IPS-20b (cell line): ENCODE measurements around the gene NMNAT3.

Experiments
- H3K27ac ChIP-seq: one replicate; pipeline ENCODE4 v1.5.1; 2013; ENCODE audit warnings: low read length
- H3K27me3 ChIP-seq: 2 replicates; pipeline ENCODE4 v1.6.1; 2013; ENCODE audit warnings: mild to moderate bottlenecking, low read length, inconsistent platforms; ENCODE audit not compliant: insufficient read depth
- H3K36me3 ChIP-seq: 2 replicates; pipeline ENCODE4 v1.6.1; 2013; ENCODE audit warnings: low read depth, mild to moderate bottlenecking, inconsistent platforms, low read length, moderate library complexity; ENCODE audit not compliant: insufficient read depth
- H3K4me1 ChIP-seq: 2 replicates; pipeline ENCODE4 v1.6.1; 2013; ENCODE audit warnings: mild to moderate bottlenecking, control low read depth, inconsistent platforms, low read length, moderate library complexity; ENCODE audit not compliant: insufficient read depth
- H3K4me3 ChIP-seq: 2 replicates; pipeline ENCODE4 v1.5.1; 2013; ENCODE audit warnings: mild to moderate bottlenecking, low read length, inconsistent platforms
- H3K9ac ChIP-seq: 2 replicates; pipeline ENCODE4 v1.6.1; 2013; ENCODE audit warnings: low read depth, mild to moderate bottlenecking, inconsistent platforms, low read length, moderate library complexity
- H3K9me3 ChIP-seq: 2 replicates; pipeline ENCODE4 v1.6.1; 2013; ENCODE audit warnings: mild to moderate bottlenecking, low read depth, low read length, inconsistent platforms; ENCODE audit not compliant: insufficient read depth

The NMNAT3 gene

GRCh38 chr3:139524841-139525636 lies 152.7 kb downstream of the NMNAT3 start:
- peaks cover 20% of the 10 kb centered on the region; the same call in 1 of the 2 replicates for H3K27me3 ChIP-seq

GRCh38 chr3:139523718-139524117 lies 154.1 kb downstream of the NMNAT3 start:
- Histone ChIP-seq H3K4me3 (no peak overlapping the region; the same call in 1 of the 2 replicates), H3K27ac (no peak overlapping the region), H3K36me3 (0 out of 2 replicates have a peak, but pooled peaks cover 3% of the 10 kb centered on the region), H3K9me3 (no peaks in the 10 kb centered on the region), H3K27me3 (peaks cover 20% of the 10 kb centered on the region; the same call in 1 of the 2 replicates), H3K4me1 (peaks cover 13% of the 10 kb centered on the region), H3K9ac (no peak overlapping the region)

More at GRCh38 chr3:139524841-139525636, 152.7 kb downstream of the NMNAT3 start:
- Histone ChIP-seq H3K27ac (no peak overlapping the region), H3K4me3 (no peak overlapping the region), H3K9ac (no peak overlapping the region), H3K9me3 (no peaks in the 10 kb centered on the region), H3K36me3 (0 out of 2 replicates have a peak, but pooled peaks cover 3% of the 10 kb centered on the region), H3K4me1 (peaks cover 13% of the 10 kb centered on the region)

DNA sequence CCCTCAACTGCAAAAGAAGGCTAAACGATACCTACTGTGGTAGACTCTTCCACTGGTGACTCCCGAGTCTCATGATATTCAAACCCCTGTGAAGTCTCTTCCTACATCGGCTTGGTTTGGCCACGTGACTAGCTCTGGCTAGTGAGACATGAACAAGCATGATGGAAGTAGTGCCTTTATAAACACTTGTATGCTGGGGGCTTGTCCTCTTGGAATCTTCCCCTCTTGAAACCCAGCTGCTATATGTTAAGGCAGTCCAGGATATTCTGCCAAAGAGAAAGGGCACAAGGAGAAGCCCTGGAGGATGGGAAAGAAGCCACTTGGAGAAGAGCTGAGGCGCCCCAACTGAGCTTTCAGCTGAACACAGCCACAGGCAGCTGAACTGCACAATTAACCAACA lies 154.6 kb downstream of the NMNAT3 start:
- 0 out of 2 replicates have a peak, but pooled peaks cover 3% of the 10 kb centered on the region for H3K36me3 ChIP-seq
- peaks cover 20% of the 10 kb centered on the region; the same call in 1 of the 2 replicates for H3K27me3 ChIP-seq
- peaks cover 13% of the 10 kb centered on the region for H3K4me1 ChIP-seq
- no peak overlapping the region; the same call in 1 of the 2 replicates for H3K4me3 ChIP-seq
- H3K27ac ChIP-seq = no peak overlapping the region
- H3K9ac ChIP-seq = no peak overlapping the region
- H3K9me3 ChIP-seq = no peaks in the 10 kb centered on the region

DNA sequence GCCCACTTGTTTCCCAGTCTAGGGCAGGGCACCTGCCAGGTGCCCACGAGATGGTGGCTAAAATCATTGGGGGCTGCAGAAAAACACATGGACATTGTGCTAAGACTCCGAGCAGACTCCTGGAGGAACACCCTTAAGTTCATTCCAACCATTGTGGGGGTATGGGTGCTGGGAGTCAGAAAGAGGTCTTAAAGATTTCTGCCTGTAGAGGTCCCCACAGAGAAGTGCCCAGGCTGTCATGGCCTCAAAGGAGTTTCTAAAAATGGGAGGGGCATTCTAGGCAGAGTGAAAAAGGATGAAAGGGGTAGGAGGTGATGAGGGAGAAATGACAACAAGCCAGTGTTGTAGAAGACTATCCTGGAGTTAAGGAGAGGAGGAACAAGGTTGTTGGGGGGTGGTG lies 155.4 kb downstream of the NMNAT3 start:
- peaks cover 20% of the 10 kb centered on the region; the same call in 1 of the 2 replicates for H3K27me3 ChIP-seq
- peaks cover 13% of the 10 kb centered on the region for H3K4me1 ChIP-seq
- H3K4me3 ChIP-seq = no peak overlapping the region
- no peak overlapping the region for H3K27ac ChIP-seq
- H3K36me3 ChIP-seq = 0 out of 2 replicates have a peak, but pooled peaks cover 3% of the 10 kb centered on the region
- no peaks in the 10 kb centered on the region for H3K9me3 ChIP-seq
- H3K9ac ChIP-seq = no peak overlapping the region

DNA sequence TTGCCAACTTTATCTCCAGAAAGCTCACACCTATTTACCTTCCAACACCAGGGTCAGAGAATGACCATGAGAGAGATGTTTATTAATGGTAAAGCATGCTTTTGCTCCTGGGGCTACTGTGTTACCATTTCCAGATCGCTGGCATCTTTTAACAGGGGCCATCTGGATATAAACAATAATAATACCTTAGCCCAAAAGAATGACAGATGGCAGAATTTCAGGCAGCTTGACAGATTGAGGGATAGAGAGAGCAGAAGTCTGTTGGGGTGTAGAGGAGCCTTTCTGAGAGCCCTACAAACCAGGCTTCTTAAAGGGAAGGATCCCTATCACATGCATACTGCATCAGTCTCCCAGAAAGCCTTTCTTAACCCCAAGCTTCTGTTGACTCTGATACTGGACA lies 156.0 kb downstream of the NMNAT3 start:
- Histone ChIP-seq H3K9me3 (no peaks in the 10 kb centered on the region), H3K27me3 (peaks cover 20% of the 10 kb centered on the region; the same call in 1 of the 2 replicates), H3K36me3 (0 out of 2 replicates have a peak, but pooled peaks cover 4% of the 10 kb centered on the region), H3K4me3 (no peak overlapping the region), H3K4me1 (peaks cover 13% of the 10 kb centered on the region), H3K9ac (no peak overlapping the region), H3K27ac (no peak overlapping the region)

DNA sequence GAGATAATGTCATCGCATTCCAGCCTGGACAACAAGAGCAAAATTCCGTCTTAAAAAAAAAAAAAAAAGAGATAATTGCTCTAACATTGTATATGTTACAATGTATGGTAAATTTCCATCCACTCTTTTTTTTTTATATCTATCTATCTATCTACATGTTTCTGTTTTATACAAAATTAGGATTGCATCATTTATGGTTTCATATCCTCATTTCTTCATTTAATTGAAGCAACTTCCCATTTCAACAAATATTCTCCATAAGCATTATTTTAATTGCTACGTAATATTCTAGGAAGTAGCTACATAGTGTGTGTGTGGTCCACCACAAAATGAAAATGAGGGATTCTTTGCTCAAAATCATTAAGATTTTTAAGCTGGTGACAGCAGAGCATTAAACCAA lies 156.6 kb downstream of the NMNAT3 start:
- Histone ChIP-seq H3K9ac (no peak overlapping the region), H3K4me3 (no peak overlapping the region), H3K9me3 (no peaks in the 10 kb centered on the region), H3K4me1 (peaks cover 13% of the 10 kb centered on the region), H3K27ac (no peak overlapping the region), H3K27me3 (peaks cover 20% of the 10 kb centered on the region; the same call in 1 of the 2 replicates), H3K36me3 (0 out of 2 replicates have a peak, but pooled peaks cover 4% of the 10 kb centered on the region)

DNA sequence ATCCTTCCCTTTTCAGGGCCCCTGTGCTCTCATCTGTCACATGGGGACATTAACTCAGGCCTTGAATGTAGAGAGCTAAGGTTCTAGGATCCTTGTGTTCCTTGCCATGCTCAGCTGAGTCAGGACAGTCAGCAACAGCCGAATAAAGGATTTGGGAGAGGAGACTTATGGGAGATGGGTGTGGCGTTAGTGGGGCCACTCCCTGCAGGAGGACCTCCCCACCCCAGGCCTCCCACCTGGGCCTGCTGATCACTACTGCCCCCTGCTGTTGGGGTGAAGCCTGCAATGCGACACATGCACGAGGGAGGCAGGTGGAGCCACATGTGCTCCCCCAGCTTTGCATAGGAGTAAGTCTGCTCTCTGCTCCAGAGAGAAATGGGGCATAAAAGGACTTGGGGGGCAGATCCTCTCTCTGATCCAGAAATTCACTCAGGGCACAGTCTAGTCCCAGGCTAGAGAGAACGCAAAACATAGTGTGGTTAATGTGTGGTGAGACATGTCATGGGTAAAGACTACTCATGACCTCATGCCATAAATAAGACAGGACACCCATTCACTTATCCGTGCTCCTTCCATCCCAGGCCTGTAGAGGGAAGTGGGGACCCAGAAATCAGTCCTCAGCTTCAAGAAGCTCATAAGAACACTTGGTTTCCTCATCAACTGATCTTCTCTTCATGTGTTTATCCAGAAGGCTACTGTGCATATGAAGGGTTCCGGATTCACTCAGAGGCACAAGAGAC lies 157.6 kb downstream of the NMNAT3 start:
- no peak overlapping the region for H3K9ac ChIP-seq
- H3K4me3 ChIP-seq = no peak overlapping the region

DNA sequence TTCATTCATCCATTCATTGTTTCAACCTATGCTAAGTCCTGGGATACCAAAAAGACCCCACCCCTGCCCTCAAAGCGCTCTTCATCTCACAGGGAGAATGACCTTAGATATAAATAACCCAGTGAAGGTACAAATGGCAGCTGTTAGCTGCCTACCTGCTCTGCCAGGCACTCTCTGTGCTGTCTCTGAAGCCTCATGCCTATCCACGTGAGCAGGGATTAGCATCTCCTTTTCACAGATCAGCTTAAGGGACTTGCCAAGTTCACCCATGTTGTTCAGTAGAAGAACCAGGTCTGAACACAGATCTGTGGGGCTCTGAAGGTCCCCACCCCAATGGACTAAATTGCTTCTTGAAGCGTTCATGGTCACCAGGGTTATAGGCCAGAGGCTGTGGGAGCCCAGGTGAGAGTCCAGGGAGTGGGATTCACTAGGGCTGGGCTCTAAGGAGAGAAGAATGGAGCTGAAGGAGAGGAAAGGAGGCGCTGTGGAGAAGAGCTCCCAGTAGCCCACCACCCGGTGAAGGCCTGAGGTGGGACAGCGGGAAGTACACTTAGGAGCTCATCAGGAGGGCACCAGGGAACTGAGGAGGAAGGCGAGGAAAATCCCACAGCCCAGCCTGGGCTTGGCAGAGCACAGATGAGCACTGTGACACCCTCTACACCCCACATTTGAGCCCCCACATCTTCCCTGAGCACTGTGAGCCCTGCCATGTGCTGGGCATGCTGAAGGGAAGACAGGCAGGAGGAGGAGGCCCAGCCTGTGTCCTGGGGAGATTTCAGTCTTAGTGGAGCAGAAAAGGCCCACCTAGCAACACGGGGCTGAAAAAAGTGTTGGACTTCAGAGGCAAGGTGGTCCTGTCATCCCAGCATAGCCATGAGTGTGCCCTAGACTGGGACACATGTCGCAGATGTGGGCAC lies 158.6 kb downstream of the NMNAT3 start:
- H3K4me3 ChIP-seq = no peak overlapping the region
- H3K27ac ChIP-seq = no peak overlapping the region
- H3K9me3 ChIP-seq = no peaks in the 10 kb centered on the region
- peaks cover 9% of the 10 kb centered on the region for H3K4me1 ChIP-seq
- H3K27me3 ChIP-seq = peaks cover 11% of the 10 kb centered on the region; the same call in 1 of the 2 replicates
- H3K9ac ChIP-seq = no peak overlapping the region
- H3K36me3 ChIP-seq = 0 out of 2 replicates have a peak, but pooled peaks cover 3% of the 10 kb centered on the region

More for the DNA sequence above, 157.6 kb downstream of the NMNAT3 start:
- Histone ChIP-seq H3K27me3 (peaks cover 20% of the 10 kb centered on the region; the same call in 1 of the 2 replicates), H3K9me3 (no peaks in the 10 kb centered on the region), H3K4me1 (peaks cover 13% of the 10 kb centered on the region), H3K27ac (no peak overlapping the region), H3K36me3 (0 out of 2 replicates have a peak, but pooled peaks cover 3% of the 10 kb centered on the region)

- Histone ChIP-seq H3K27me3 (peaks cover 7% of the 10 kb centered on the region; the same call in 1 of the 2 replicates), H3K27ac (no peak overlapping the region), H3K36me3 (0 out of 2 replicates have a peak, but pooled peaks cover 3% of the 10 kb centered on the region), H3K9ac (no peak overlapping the region), H3K9me3 (no peaks in the 10 kb centered on the region), H3K4me3 (no peak overlapping the region), H3K4me1 (peaks cover under 1% of the 10 kb centered on the region; the same call in 1 of the 2 replicates)
These were observed 159.5 kb downstream of the NMNAT3 start for GRCh38 chr3:139518306-139518705.

DNA sequence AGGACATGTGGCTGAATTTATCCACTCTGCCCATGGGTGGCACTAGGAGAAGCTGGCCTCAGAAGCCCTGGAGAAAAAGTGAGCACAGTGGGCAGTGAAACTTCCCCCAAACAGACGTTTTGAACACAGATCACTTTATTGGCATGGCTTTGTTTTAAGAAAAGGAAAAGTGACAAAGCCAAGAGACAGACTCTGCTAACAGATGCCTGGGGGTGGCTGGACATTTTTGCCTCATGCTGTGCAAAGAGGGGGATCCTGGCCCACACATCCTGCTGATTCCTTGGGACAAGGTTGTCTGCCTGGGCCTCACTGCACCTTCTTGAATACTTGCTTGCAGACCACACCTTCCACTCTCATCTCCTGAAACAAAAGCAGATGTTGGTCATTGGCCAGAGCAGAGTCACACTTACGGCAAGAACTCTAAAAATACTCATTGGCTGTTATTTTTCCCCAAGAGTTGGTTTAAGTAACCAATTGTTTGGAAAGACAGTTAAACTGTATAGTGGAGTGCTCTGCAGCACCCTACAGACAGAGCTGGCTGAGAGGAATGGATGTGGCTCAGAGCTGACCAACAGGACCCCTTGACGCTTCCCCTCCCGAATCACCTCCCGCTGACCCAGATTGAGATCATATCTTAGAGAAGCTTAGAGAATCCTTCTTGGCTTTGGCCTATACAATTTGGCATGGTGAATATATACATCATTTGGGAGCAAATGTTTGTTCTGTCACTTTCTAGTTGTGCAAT lies 160.3 kb downstream of the NMNAT3 start:
- Histone ChIP-seq H3K9me3 (no peaks in the 10 kb centered on the region), H3K4me1 (no peaks in the 10 kb centered on the region), H3K4me3 (no peak overlapping the region), H3K9ac (no peak overlapping the region), H3K36me3 (0 out of 2 replicates have a peak, but pooled peaks cover 3% of the 10 kb centered on the region), H3K27ac (no peak overlapping the region), H3K27me3 (no peaks in the 10 kb centered on the region)
